Hepatocyte (in vitro differentiated cells): ENCODE data around the gene D2HGDH.

Source experiments
- CTCF ChIP-seq: fragments of 200-600 bp; sonication (generic); IDR thresholded peaks from 2 replicates; pipeline ENCODE4 v1.5.1; 2016; ENCODE audit warnings: antibody characterized with exemption, mild to moderate bottlenecking; ENCODE audit not compliant: poor library complexity
- EZH2 ChIP-seq: fragments of 200-600 bp; sonication (generic); IDR thresholded peaks from 2 replicates; pipeline ENCODE4 v1.6.1; 2016; ENCODE audit warnings: antibody characterized with exemption, mild to moderate bottlenecking, borderline replicate concordance

GRCh38 chr2:241728000-241728399 is 6.4 kb upstream of the D2HGDH start:
- TF ChIP-seq CTCF (no peak), EZH2 (no peak)
